ENCODE measurements around the gene CRISPLD2. TPM values are rescaled to one million over a fixed set of nuclear protein-coding genes. Genes with fewer than 3 reads are reported as not detected.

Gene CRISPLD2
- total RNA-seq, 1 experiment from 2014 or later = 6.5 TPM

- DNase-seq = no peak
- Mint-ChIP-seq H3K4me1 (ENCODE audit: low read depth, unreplicated experiment) (no peaks in the 10 kb centered on the region), H3K4me3 (ENCODE audit: low read depth, unreplicated experiment) (no peak overlapping the region), H3K36me3 (ENCODE audit: insufficient read depth, unreplicated experiment) (no peaks in the 10 kb centered on the region), H3K27ac (ENCODE audit: unreplicated experiment) (no peak overlapping the region), H3K9me3 (ENCODE audit: low read depth, unreplicated experiment) (no peaks in the 10 kb centered on the region), H3K27me3 (ENCODE audit: unreplicated experiment) (peaks cover 57% of the 10 kb centered on the region)
- TF ChIP-seq, protein P1, sequence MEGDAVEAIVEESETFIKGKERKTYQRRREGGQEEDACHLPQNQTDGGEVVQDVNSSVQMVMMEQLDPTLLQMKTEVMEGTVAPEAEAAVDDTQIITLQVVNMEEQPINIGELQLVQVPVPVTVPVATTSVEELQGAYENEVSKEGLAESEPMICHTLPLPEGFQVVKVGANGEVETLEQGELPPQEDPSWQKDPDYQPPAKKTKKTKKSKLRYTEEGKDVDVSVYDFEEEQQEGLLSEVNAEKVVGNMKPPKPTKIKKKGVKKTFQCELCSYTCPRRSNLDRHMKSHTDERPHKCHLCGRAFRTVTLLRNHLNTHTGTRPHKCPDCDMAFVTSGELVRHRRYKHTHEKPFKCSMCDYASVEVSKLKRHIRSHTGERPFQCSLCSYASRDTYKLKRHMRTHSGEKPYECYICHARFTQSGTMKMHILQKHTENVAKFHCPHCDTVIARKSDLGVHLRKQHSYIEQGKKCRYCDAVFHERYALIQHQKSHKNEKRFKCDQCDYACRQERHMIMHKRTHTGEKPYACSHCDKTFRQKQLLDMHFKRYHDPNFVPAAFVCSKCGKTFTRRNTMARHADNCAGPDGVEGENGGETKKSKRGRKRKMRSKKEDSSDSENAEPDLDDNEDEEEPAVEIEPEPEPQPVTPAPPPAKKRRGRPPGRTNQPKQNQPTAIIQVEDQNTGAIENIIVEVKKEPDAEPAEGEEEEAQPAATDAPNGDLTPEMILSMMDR (IDR thresholded peaks at IDR 0.05; ENCODE audit: unreplicated experiment) = no peak
- no TSS peak for BruUV-seq (replicated peaks)
- CTCF ChIA-PET = no interaction called here
- intact Hi-C loops (cut with micrococcal nuclease; ENCODE audit: unreplicated experiment) = no loop called here
Measured at GRCh38 chr16:84928679-84929420, 109.1 kb downstream of the CRISPLD2 start.

DNA sequence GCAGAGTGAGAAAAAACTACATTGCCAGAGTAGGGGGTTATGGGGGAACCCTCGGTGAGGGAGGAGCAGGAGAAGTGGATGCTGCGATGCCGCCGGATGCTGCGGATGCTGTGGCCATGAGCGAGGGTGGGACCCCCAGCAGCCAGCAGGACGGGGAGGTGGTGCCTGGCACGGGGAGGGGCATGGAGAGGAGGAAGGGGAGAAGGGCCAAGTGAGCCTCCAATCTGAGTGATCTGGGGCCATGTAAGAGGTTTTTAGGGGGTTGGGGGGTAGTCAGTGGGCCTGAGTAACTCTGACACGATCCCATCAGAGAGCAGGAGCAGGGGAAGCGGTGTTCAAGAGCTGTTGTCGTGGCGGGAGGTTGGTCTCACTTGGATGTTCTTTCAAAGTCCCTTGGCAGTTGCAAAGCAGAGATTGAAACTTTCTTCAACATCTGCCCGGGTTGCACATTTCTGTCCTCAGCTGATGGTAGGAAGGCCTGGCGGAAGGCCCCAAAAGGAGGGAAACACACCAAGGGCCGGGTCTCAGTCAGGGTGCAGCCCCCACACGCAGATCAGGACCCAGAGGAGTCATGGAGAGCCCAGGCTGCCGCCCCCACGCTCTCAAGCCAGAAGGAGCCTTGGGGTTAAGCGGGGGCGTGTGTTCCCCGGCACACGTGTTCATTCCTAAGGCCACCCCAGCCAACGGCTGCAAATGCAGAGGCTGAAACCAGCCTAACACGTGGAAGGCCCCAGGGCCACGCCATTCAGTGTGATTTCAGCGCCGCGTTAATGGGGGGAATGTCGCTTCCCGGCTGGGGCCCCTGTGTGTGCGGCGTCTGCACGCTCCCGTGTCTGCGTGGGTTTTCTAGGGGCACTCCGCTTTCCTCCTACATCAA, 109.9 kb downstream of the CRISPLD2 start:
- Mint-ChIP-seq H3K9me3 (ENCODE audit: low read depth, unreplicated experiment) (no peaks in the 10 kb centered on the region), H3K36me3 (ENCODE audit: insufficient read depth, unreplicated experiment) (no peaks in the 10 kb centered on the region), H3K27ac (ENCODE audit: unreplicated experiment) (no peak overlapping the region), H3K4me3 (ENCODE audit: low read depth, unreplicated experiment) (no peak overlapping the region), H3K4me1 (ENCODE audit: low read depth, unreplicated experiment) (no peaks in the 10 kb centered on the region), H3K27me3 (ENCODE audit: unreplicated experiment) (peaks cover 62% of the 10 kb centered on the region)
- intact Hi-C loops (cut with micrococcal nuclease; ENCODE audit: unreplicated experiment) = no loop called here
- DNase-seq = no peak
- BruUV-seq (replicated peaks) = no TSS peak
- CTCF ChIA-PET = no interaction called here
- TF ChIP-seq, protein P1 (IDR thresholded peaks at IDR 0.05; ENCODE audit: unreplicated experiment) = no peak

GRCh38 chr16:84930298-84931106, 110.7 kb downstream of the CRISPLD2 start:
- CTCF ChIA-PET = no interaction called here
- no TSS peak for BruUV-seq (replicated peaks)
- no peaks in the 10 kb centered on the region for H3K9me3 Mint-ChIP-seq (ENCODE audit: low read depth, unreplicated experiment)
- TF ChIP-seq, protein P1 (IDR thresholded peaks at IDR 0.05; ENCODE audit: unreplicated experiment) = no peak
- H3K36me3 Mint-ChIP-seq (ENCODE audit: insufficient read depth, unreplicated experiment) = no peaks in the 10 kb centered on the region
- no peak overlapping the region for H3K4me3 Mint-ChIP-seq (ENCODE audit: low read depth, unreplicated experiment)
- DNase-seq = no peak
- intact Hi-C loops (cut with micrococcal nuclease; ENCODE audit: unreplicated experiment) = no loop called here
- H3K4me1 Mint-ChIP-seq (ENCODE audit: low read depth, unreplicated experiment) = no peaks in the 10 kb centered on the region
- H3K27me3 Mint-ChIP-seq (ENCODE audit: unreplicated experiment) = peaks cover 58% of the 10 kb centered on the region
- H3K27ac Mint-ChIP-seq (ENCODE audit: unreplicated experiment) = no peak overlapping the region

DNA sequence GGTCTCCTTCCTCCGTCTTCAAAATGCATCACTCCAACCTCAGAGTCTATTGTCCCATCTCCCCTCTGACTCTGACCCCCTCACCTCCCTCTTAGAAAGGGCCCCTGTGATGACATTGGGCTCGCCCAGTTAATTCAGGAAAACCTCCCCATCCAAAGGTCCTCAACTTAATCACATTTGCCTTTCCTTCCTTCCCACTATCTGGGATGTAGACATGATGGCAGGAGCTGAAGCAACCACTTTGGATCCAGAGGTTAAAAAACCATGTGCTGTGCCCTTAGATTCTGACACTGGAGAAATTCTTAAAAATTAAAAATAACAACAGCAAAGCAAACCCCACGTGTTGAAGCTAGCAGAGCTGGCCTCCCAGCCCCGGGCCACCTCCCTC, 111.3 kb downstream of the CRISPLD2 start:
- no TSS peak for BruUV-seq (replicated peaks)
- TF ChIP-seq, protein P1 (IDR thresholded peaks at IDR 0.05; ENCODE audit: unreplicated experiment) = no peak
- intact Hi-C loops (cut with micrococcal nuclease; ENCODE audit: unreplicated experiment) = no loop called here
- H3K27ac Mint-ChIP-seq (ENCODE audit: unreplicated experiment) = no peak overlapping the region
- DNase-seq = no peak
- H3K27me3 Mint-ChIP-seq (ENCODE audit: unreplicated experiment) = peaks cover 58% of the 10 kb centered on the region
- CTCF ChIA-PET = interaction anchor here (1.5 kb wide), 1 partner anchor 11 kb away, joined by 7 read pairs; no protein-coding TSS in a partner anchor
- H3K4me3 Mint-ChIP-seq (ENCODE audit: low read depth, unreplicated experiment) = no peak overlapping the region
- no peaks in the 10 kb centered on the region for H3K4me1 Mint-ChIP-seq (ENCODE audit: low read depth, unreplicated experiment)
- H3K9me3 Mint-ChIP-seq (ENCODE audit: low read depth, unreplicated experiment) = no peaks in the 10 kb centered on the region
- no peaks in the 10 kb centered on the region for H3K36me3 Mint-ChIP-seq (ENCODE audit: insufficient read depth, unreplicated experiment)

Measured in Calu3 (cell line).